GM12872 (cell line): ENCODE measurements around the gene ST8SIA5.
A peak's percentile ranks its signal among the peaks of the same experiment; 100 is the strongest.

Experiments used
- TF ChIP-seq, protein P1 (sequence below): IDR thresholded peaks from 3 replicates; pipeline ENCODE4 v1.5.1; 2011; ENCODE audit warnings: low read depth, mild to moderate bottlenecking, low read length, moderate library complexity; ENCODE audit not compliant: insufficient read depth

ST8SIA5 gene

DNA sequence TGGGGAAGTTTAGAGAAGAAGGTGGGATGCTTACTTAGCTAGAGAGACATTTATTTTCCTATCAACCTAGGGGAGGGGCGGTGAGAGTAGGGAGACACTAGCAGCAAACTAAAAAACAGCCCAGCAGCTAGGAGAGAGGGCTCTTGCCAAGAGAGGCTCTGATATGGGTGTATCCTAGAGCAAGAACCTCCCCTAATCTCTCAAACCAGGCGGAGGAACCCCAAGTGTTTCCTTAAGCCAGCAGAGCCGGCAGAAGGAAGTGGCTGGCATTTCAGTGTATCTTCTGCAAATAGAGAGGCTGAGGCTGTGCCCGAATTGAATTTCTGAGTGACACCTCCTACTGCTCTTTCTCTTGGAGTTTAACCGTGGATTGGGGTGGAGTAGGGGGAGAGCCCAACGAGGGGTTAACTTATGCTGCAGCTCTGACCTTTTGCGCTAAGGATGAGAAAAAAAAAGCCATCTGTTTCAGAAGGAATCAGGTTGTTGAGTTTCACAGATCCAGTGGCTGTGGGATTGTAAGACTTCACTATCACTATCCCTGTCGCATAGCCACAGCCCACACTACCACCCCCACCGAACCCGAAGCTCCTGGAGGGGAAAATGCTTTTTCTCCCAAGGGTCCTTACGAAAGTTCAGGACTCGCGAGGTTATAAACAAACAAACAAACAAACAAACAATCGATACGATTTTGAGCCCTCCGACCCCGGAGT lies 1.4 kb downstream of the ST8SIA5 start:
- TF ChIP-seq, protein P1, sequence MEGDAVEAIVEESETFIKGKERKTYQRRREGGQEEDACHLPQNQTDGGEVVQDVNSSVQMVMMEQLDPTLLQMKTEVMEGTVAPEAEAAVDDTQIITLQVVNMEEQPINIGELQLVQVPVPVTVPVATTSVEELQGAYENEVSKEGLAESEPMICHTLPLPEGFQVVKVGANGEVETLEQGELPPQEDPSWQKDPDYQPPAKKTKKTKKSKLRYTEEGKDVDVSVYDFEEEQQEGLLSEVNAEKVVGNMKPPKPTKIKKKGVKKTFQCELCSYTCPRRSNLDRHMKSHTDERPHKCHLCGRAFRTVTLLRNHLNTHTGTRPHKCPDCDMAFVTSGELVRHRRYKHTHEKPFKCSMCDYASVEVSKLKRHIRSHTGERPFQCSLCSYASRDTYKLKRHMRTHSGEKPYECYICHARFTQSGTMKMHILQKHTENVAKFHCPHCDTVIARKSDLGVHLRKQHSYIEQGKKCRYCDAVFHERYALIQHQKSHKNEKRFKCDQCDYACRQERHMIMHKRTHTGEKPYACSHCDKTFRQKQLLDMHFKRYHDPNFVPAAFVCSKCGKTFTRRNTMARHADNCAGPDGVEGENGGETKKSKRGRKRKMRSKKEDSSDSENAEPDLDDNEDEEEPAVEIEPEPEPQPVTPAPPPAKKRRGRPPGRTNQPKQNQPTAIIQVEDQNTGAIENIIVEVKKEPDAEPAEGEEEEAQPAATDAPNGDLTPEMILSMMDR: no peak

DNA sequence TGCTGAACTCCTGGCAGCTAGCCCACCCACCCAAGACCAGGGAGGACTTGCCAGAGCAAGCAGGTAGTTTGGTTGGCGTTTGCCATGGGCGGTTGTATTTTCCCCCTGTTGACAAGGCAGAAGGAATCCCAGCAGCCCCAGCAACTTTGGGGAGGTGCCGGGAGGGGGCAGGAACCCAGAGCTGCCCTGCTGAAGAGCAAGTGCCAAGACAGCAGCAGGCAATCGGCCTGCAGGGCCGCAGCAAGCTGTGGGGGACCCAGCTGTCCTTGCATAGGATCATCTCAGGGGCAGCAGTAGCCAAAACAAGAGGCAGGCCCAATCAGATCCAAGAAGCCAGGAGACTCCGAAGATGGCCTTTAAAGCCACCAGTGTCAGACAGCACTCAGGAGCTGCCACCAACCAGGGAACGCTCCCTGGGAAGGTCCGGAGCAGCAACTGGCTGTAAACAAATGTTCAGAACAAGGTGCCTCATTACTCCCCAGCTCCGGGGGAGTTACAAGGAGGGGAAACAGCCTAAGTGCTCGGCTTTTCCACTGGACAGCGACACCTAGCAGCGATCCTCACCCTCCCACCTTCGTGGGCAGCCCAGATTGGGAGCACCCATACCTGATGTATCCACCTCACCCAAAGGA lies 2.1 kb downstream of the ST8SIA5 start:
- TF ChIP-seq, protein P1: peak; percentile 30; the same call in 1 of the 3 replicates

DNA sequence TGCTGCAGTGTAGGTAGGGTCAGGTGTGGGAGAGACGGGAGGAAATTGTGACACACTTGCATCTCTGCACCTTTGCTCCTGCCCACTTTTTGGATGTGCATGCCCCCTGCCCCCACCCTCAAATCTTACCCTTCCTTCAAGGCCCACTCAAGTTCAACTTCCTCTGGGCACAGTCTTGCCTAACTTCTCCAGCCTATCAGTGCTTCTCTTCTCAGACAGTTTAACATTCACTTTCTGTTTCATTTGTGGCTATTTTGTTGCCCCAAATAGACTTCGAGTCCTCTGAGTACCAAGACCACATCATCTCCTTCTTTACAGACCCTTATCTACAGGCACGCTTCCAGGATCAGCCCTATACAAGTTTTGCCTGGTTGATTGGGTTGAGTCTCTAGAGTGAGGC lies 2.7 kb downstream of the ST8SIA5 start:
- TF ChIP-seq, protein P1: no peak

DNA sequence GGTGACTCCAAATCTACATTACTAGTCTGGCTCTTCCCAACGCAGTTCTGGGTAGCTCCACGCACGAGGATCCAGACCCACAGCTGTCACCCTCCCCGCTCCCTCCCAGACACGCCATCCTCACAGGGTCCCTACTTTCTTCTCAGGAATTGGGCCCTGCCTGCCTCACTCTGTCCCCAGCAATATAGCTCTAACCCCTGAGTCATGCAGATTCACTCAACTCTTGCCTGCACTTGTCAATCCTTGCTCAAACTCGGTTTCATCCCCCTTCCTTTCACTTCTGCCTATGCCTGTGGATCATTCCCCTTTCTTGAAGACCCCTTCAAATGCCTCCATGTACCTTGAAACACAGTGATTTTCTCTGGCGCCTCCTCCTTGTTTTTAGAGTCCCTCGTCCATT lies 5.0 kb downstream of the ST8SIA5 start:
- TF ChIP-seq, protein P1: no peak

DNA sequence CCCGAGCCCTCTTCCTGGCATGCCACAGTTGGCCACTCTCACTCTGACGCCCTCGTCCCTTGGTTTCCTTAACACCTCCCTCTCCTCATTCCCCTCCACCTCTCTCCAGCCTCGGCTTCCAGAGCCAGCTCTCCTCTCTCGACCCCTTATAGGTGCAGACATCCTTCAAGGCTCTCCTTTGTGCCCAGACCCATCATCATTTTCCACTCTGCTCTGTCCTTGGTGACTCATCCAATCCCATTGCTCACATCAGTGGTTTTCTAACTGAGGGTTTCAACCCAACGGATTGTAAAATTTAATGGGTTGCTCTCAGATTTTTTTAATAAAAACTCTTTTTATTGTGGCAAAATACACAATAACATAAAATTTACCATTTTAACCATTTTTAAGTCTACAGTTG lies 6.2 kb downstream of the ST8SIA5 start:
- TF ChIP-seq, protein P1: no peak

DNA sequence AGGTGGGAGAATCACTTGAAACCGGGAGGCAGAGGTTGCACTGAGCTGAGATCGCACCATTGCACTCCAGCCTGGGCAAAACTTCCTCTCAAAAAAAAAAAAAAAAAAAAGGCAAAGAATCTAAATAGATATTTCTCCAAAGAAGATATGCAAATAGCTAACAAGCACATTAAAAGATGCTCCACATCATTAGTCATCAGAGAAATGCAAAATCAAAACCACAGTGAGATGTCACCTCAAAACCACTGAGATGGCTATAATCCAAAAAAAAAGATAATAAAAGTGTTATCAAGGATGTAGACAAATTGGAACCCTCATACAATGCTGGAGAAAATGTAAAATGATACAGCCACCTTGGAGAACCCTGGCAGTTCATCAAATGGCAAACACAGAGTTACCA lies 8.4 kb downstream of the ST8SIA5 start:
- TF ChIP-seq, protein P1: no peak

DNA sequence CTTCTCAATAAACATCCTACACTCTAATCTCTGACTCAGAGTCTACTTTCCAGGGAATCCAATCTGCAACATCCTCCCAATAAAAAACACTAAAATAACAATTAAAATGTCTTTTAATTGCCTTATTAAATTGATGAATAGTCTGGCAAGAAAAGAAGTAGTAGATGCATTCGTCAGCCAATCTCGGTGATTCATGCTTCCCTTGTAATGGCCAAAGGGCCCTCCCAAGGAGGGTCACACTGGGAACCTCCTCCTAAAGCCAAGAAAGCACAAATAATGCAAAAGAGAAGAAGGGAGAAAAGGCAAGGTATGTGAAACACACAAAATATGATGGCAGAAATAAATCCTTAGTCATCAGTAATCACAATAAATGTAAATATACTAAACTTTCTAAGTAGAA lies 16.8 kb downstream of the ST8SIA5 start:
- TF ChIP-seq, protein P1: no peak
